HepG2 (cell line): ENCODE results near the gene METTL25. TPM values are rescaled to one million over a fixed set of nuclear protein-coding genes. Genes with fewer than 3 reads are reported as not detected.

ENCODE experiments used
- FLYWCH1 ChIP-seq: sonication (generic); formaldehyde crosslinking; IDR thresholded peaks from 2 replicates; pipeline ENCODE4 v1.8.1; 2023; ENCODE audit warnings: mild to moderate bottlenecking, missing genetic modification reagents
- GMEB2 ChIP-seq: IDR thresholded peaks from 2 replicates; pipeline ENCODE4 v1.6.1; 2016; ENCODE audit warnings: missing biosample characterization, missing genetic modification reagents, low read depth
- HCFC1 ChIP-seq: fragments of 150-350 bp; IDR thresholded peaks from 2 replicates; pipeline ENCODE4 v1.6.1; 2014; ENCODE audit warnings: low read depth, low read length
- HMGA1 ChIP-seq: sonication (generic); formaldehyde crosslinking; conservative IDR thresholded peaks from 2 replicates; pipeline ENCODE4 v1.4.0; 2020; ENCODE audit warnings: missing genetic modification reagents
- HOXD1 ChIP-seq: sonication (generic); formaldehyde crosslinking; IDR thresholded peaks from 2 replicates; pipeline ENCODE4 v1.5.0; 2020; ENCODE audit warnings: missing genetic modification reagents
- IKZF1 ChIP-seq: fragments of 450-650 bp; IDR thresholded peaks from 2 replicates; pipeline ENCODE4 v1.7.1; 2016
- IRF2 ChIP-seq: IDR thresholded peaks from 2 replicates; pipeline ENCODE4 v1.6.1; 2018; ENCODE audit warnings: missing genetic modification reagents, missing compliant biosample characterization
- KAT8 ChIP-seq: IDR thresholded peaks from 2 replicates; pipeline ENCODE4 v1.6.1; 2016; ENCODE audit warnings: missing genetic modification reagents, missing compliant biosample characterization
- KLF11 ChIP-seq: IDR thresholded peaks from 2 replicates; pipeline ENCODE4 v1.6.1; 2016; ENCODE audit warnings: missing compliant biosample characterization
- KLF9 ChIP-seq: IDR thresholded peaks from 2 replicates; pipeline ENCODE4 v1.6.1; 2016; ENCODE audit warnings: low read depth
- MAZ ChIP-seq, 2 experiments: sonication (generic) in 1 of 2; formaldehyde crosslinking in 1 of 2; IDR thresholded peaks; 2 replicates each; pipeline versions ENCODE4 v1.5.0 to v1.6.1; 2012 to 2020; ENCODE audit warnings: low read depth in 2 of 2, mild to moderate bottlenecking in 2 of 2, borderline replicate concordance in 1 of 2, improper control_type of control experiment in 1 of 2, low read length in 1 of 2, missing genetic modification reagents in 1 of 2, moderate library complexity in 1 of 2
- RARA ChIP-seq: IDR thresholded peaks from 2 replicates; pipeline ENCODE4 v1.6.1; 2016; ENCODE audit warnings: missing genetic modification reagents, missing compliant biosample characterization
- REL ChIP-seq: sonication (generic); formaldehyde crosslinking; conservative IDR thresholded peaks from 2 replicates; pipeline ENCODE4 v1.8.0; 2022; ENCODE audit warnings: mild to moderate bottlenecking, missing genetic modification reagents, moderate library complexity
- SCMH1 ChIP-seq: sonication (generic); formaldehyde crosslinking; IDR thresholded peaks from 2 replicates; pipeline ENCODE4 v1.9.0; 2021; ENCODE audit warnings: missing genetic modification reagents, mild to moderate bottlenecking, borderline replicate concordance
- SKIL ChIP-seq: sonication (generic); formaldehyde crosslinking; IDR thresholded peaks from 2 replicates; pipeline ENCODE4 v1.8.0; 2022; ENCODE audit warnings: missing genetic modification reagents, mild to moderate bottlenecking, moderate library complexity, borderline replicate concordance
- UBTF ChIP-seq: sonication (generic); formaldehyde crosslinking; IDR thresholded peaks from 2 replicates; pipeline ENCODE4 v1.4.0; 2020; ENCODE audit warnings: mild to moderate bottlenecking, missing genetic modification reagents
- ZMYM3 ChIP-seq: sonication (generic); formaldehyde crosslinking; IDR thresholded peaks from 2 replicates; pipeline ENCODE4 v1.5.1; 2020; ENCODE audit warnings: mild to moderate bottlenecking, missing genetic modification reagents
- ZNF160 ChIP-seq: sonication (generic); formaldehyde crosslinking; IDR thresholded peaks from 2 replicates; pipeline ENCODE4 v1.8.0; 2022; ENCODE audit warnings: mild to moderate bottlenecking, inconsistent platforms, missing genetic modification reagents
- ZNF350 ChIP-seq: sonication (generic); formaldehyde crosslinking; IDR thresholded peaks from 2 replicates; pipeline ENCODE4 v1.4.0; 2020; ENCODE audit warnings: mild to moderate bottlenecking, low read depth, missing genetic modification reagents, borderline replicate concordance
- ZNF446 ChIP-seq: sonication (generic); formaldehyde crosslinking; IDR thresholded peaks from 2 replicates; pipeline ENCODE4 v1.5.0; 2020; ENCODE audit warnings: mild to moderate bottlenecking, missing genetic modification reagents
- ZNF800 ChIP-seq: sonication (generic); formaldehyde crosslinking; IDR thresholded peaks from 2 replicates; pipeline ENCODE4 v1.4.0; 2020; ENCODE audit warnings: missing genetic modification reagents
- polyA plus RNA-seq, 8 experiments: library from polyadenylated mRNA; depleted of rRNA in 3 of 8; stranded (reverse) in 7 of 8; unstranded in 1 of 8; fragments of >200 nt; fragmentation: Illumina TruSeq in 4 of 8; extraction: Trizol in 4 of 8; gene quantifications; 2 replicates each; pipeline versions ENCODE4 v1.2.1 to v1.2.3, GENCODE V29; 2011 to 2016; ENCODE audit warnings: low read depth in 4 of 8, missing spikeins in 1 of 8, mixed read lengths in 1 of 8; ENCODE audit not compliant: insufficient read depth in 1 of 8
- total RNA-seq, 5 experiments: library from RNA; depleted of rRNA; stranded (reverse); fragments of >200 nt; fragmentation: Illumina TruSeq; extraction: Trizol; gene quantifications; 2 replicates each; pipeline ENCODE4 v1.2.3, GENCODE V29; 2016; ENCODE audit warnings: low read depth in 1 of 5

Gene METTL25
- total and polyA plus RNA-seq, 2 of the 13 experiments (the other 11 are each of a cell fraction or from before 2014, with no cell fraction given), result 2.2 to 7.8 TPM

GRCh38 chr12:82314406-82314892 lies 43.9 kb upstream of the METTL25 start (continued):
- TF ChIP-seq MAZ (IDR thresholded peaks at IDR 0.05; ENCODE audit: borderline replicate concordance, low read depth, low read length) (no peak), MAZ (CRISPR knock-in tag; IDR thresholded peaks at IDR 0.05; ENCODE audit: low read depth) (no peak), KAT8 (CRISPR knock-in tag) (no peak), REL (CRISPR knock-in tag) (no peak), KLF11 (CRISPR knock-in tag) (no peak), IKZF1 (no peak), RARA (peak; percentile 18; the same call in 1 of the 2 replicates), HMGA1 (CRISPR knock-in tag) (no peak), ZNF446 (CRISPR knock-in tag) (no peak), FLYWCH1 (no peak), HCFC1 (no peak), ZNF800 (CRISPR knock-in tag) (no peak), GMEB2 (no peak), ZNF350 (CRISPR knock-in tag) (no peak), UBTF (no peak), KLF9 (CRISPR knock-in tag) (no peak), HOXD1 (CRISPR knock-in tag) (no peak), ZNF160 (CRISPR knock-in tag) (no peak), SCMH1 (CRISPR knock-in tag) (no peak), IRF2 (CRISPR knock-in tag) (no peak), ZMYM3 (CRISPR knock-in tag) (no peak), SKIL (no peak)
